ENCODE data around the gene SLC45A3. TPM values are rescaled to one million over a fixed set of nuclear protein-coding genes. Genes with fewer than 3 reads are reported as not detected.

Gene SLC45A3
- total RNA-seq, 1 experiment from 2014 or later = 16.7 TPM

DNA sequence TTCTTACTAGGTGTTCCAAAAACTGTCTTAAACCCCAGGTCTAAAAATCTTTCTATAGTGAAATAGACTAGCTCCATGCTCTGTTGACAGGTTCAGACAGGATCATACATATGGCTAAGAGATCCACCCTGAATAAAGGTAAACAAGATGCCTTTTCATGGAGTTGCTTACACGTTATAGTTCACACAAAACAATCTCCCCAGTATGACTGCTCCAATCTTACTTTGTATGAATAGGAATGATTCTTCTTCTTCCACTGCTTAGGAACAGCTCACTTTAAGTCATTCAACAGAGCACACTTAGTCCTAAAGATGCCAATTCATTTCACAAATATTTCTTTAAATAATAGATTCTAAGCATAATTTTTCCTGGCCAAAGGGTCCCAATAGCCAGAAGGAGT lies 64.5 kb downstream of the SLC45A3 start:
- Mint-ChIP-seq H3K4me1 (no peaks in the 10 kb centered on the region), H3K27ac (no peak overlapping the region), H3K27me3 (ENCODE audit: low read depth) (no peaks in the 10 kb centered on the region), H3K9me3 (no peaks in the 10 kb centered on the region), H3K36me3 (ENCODE audit: insufficient read depth in 1 of 3, low read depth in 3 of 3) (peaks cover 37 to 80% (median 74%) of the 10 kb centered on the region in 3 experiments; a peak in 6 of 7 replicates), H3K4me3 (no peak overlapping the region)
- H2BK120ac ChIP-seq (ENCODE audit: low read depth, low read length, poor library complexity, severe bottlenecking) = no peak overlapping the region
- no peak overlapping the region for H3K4me2 ChIP-seq (ENCODE audit: insufficient read depth, insufficient read length, low read length)
- no peak overlapping the region for H3K56ac ChIP-seq (ENCODE audit: insufficient read length, low read depth, low read length)
- TF ChIP-seq, protein P1, sequence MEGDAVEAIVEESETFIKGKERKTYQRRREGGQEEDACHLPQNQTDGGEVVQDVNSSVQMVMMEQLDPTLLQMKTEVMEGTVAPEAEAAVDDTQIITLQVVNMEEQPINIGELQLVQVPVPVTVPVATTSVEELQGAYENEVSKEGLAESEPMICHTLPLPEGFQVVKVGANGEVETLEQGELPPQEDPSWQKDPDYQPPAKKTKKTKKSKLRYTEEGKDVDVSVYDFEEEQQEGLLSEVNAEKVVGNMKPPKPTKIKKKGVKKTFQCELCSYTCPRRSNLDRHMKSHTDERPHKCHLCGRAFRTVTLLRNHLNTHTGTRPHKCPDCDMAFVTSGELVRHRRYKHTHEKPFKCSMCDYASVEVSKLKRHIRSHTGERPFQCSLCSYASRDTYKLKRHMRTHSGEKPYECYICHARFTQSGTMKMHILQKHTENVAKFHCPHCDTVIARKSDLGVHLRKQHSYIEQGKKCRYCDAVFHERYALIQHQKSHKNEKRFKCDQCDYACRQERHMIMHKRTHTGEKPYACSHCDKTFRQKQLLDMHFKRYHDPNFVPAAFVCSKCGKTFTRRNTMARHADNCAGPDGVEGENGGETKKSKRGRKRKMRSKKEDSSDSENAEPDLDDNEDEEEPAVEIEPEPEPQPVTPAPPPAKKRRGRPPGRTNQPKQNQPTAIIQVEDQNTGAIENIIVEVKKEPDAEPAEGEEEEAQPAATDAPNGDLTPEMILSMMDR (conservative IDR thresholded peaks at IDR 0.05) = no peak
- H2BK15ac ChIP-seq (ENCODE audit: low read depth, low read length) = no peak overlapping the region
- H3K27ac ChIP-seq (ENCODE audit: insufficient read length, low read depth, low read length) = no peak overlapping the region
- H3K23ac ChIP-seq (ENCODE audit: insufficient read length, low read depth, low read length) = no peak overlapping the region
- no peaks in the 10 kb centered on the region for H3K9me3 ChIP-seq (ENCODE audit: control insufficient read depth, low read depth, low read length)
- no peak overlapping the region for H4K5ac ChIP-seq (ENCODE audit: insufficient read length, low read depth, low read length)
- no peaks in the 10 kb centered on the region for H4K20me1 ChIP-seq (ENCODE audit: control insufficient read depth, insufficient read depth, insufficient read length)
- no peak overlapping the region for H2AFZ ChIP-seq (ENCODE audit: low read length)
- H2AK5ac ChIP-seq (ENCODE audit: insufficient read length, low read length) = no peak overlapping the region
- H3K23me2 ChIP-seq (ENCODE audit: insufficient read length, low read depth, low read length, poor library complexity, severe bottlenecking) = no peaks in the 10 kb centered on the region
- H2BK5ac ChIP-seq (ENCODE audit: insufficient read length, low read length) = no peak overlapping the region
- no peak overlapping the region for H2BK12ac ChIP-seq (ENCODE audit: insufficient read length, low read depth, low read length)
- no peak overlapping the region for H3K18ac ChIP-seq (ENCODE audit: insufficient read length, low read depth, low read length)
- H4K91ac ChIP-seq (ENCODE audit: insufficient read length, low read depth, low read length) = no peak overlapping the region
- no peaks in the 10 kb centered on the region for H3K27me3 ChIP-seq (ENCODE audit: insufficient read depth, low read length)
- no peak overlapping the region for H3K4ac ChIP-seq (ENCODE audit: low read depth, low read length)
- no peak overlapping the region for H3T11ph ChIP-seq (ENCODE audit: low read length)
- no peaks in the 10 kb centered on the region for H3K4me1 ChIP-seq (ENCODE audit: insufficient read depth, low read length)
- H3K79me1 ChIP-seq (ENCODE audit: insufficient read depth, low read depth, low read length, poor library complexity, severe bottlenecking) = no peaks in the 10 kb centered on the region
- WGBS (ENCODE audit: extremely low coverage, insufficient read length, low lambda C conversion rate) = no CpG with 5 or more reads among the region's 1 CpG
- no peak overlapping the region for H3K14ac ChIP-seq (ENCODE audit: insufficient read depth, low read length)
- H4K8ac ChIP-seq (replicated peaks; ENCODE audit: insufficient read length, low read depth, low read length) = no peak overlapping the region
- no peak overlapping the region for H2BK20ac ChIP-seq (ENCODE audit: low read depth, low read length, poor library complexity, severe bottlenecking)
- no peaks in the 10 kb centered on the region for H3K79me2 ChIP-seq (ENCODE audit: insufficient read depth, low read length)
- H3K9ac ChIP-seq (ENCODE audit: extremely low read depth, insufficient read length, low read length) = no peak overlapping the region
- no peak for DNase-seq
